ENCODE data around the gene MAML2.
A peak's percentile ranks its signal among the peaks of the same experiment; 100 is the strongest.

Gene MAML2

GRCh38 chr11:96246718-96247552 is 96.1 kb downstream of the MAML2 start:
- H3K27ac ChIP-seq, result peak overlapping the region; percentile 62
- H3K36me3 ChIP-seq, result no peaks in the 10 kb centered on the region
- peaks cover 43 to 44% of the 10 kb centered on the region in 2 experiments for H3K4me1 ChIP-seq (ENCODE audit: control insufficient read depth in 1 of 2, insufficient read depth in 1 of 2, low read depth in 1 of 2, low read length in 1 of 2)
- no peak overlapping the region for H3K4me3 ChIP-seq (ENCODE audit: low read depth in 1 of 2, low read length in 1 of 2)
- H3K9me3 ChIP-seq, result no peaks in the 10 kb centered on the region
- TF ChIP-seq CTCF (IDR thresholded peaks at IDR 0.05), result no peak
- no peaks in the 10 kb centered on the region for H3K27me3 ChIP-seq

- Histone ChIP-seq H3K27me3 (no peaks in the 10 kb centered on the region), H3K36me3 (no peaks in the 10 kb centered on the region), H3K27ac (peak overlapping the region; percentile 92), H3K4me3 (ENCODE audit: low read depth in 1 of 2, low read length in 1 of 2) (peak overlapping the region; percentile 61 to 71), H3K9me3 (no peaks in the 10 kb centered on the region), H3K4me1 (ENCODE audit: control insufficient read depth in 1 of 2, insufficient read depth in 1 of 2, low read depth in 1 of 2, low read length in 1 of 2) (peaks cover 53 to 54% of the 10 kb centered on the region in 2 experiments)
- TF ChIP-seq CTCF (IDR thresholded peaks at IDR 0.05), result no peak
Observed at GRCh38 chr11:96242971-96243647, 99.9 kb downstream of the MAML2 start.

- H3K9me3 ChIP-seq, result no peaks in the 10 kb centered on the region
- peak overlapping the region; percentile 92 for H3K27ac ChIP-seq
- no peaks in the 10 kb centered on the region for H3K36me3 ChIP-seq
- no peak for TF ChIP-seq CTCF (IDR thresholded peaks at IDR 0.05)
- peak overlapping the region; percentile 61 to 71 for H3K4me3 ChIP-seq (ENCODE audit: low read depth in 1 of 2, low read length in 1 of 2)
- H3K4me1 ChIP-seq (ENCODE audit: control insufficient read depth in 1 of 2, insufficient read depth in 1 of 2, low read depth in 1 of 2, low read length in 1 of 2), result peaks cover 48 to 49% of the 10 kb centered on the region in 2 experiments
- H3K27me3 ChIP-seq, result no peaks in the 10 kb centered on the region
Observed at GRCh38 chr11:96242191-96242847, 100.7 kb downstream of the MAML2 start.

GRCh38 chr11:96241331-96241841 is 101.6 kb downstream of the MAML2 start:
- Histone ChIP-seq H3K27me3 (no peaks in the 10 kb centered on the region), H3K9me3 (no peaks in the 10 kb centered on the region), H3K27ac (peak overlapping the region; percentile 92), H3K4me1 (ENCODE audit: control insufficient read depth in 1 of 2, insufficient read depth in 1 of 2, low read depth in 1 of 2, low read length in 1 of 2) (peaks cover 39% of the 10 kb centered on the region in 2 experiments), H3K4me3 (ENCODE audit: low read depth in 1 of 2, low read length in 1 of 2) (no peak overlapping the region), H3K36me3 (no peaks in the 10 kb centered on the region)
- peak; percentile 40 for TF ChIP-seq CTCF (IDR thresholded peaks at IDR 0.05)

- no peak for TF ChIP-seq CTCF (IDR thresholded peaks at IDR 0.05)
- H3K27me3 ChIP-seq, result no peaks in the 10 kb centered on the region
- H3K36me3 ChIP-seq, result no peaks in the 10 kb centered on the region
- H3K4me3 ChIP-seq (ENCODE audit: low read depth in 1 of 2, low read length in 1 of 2), result no peak overlapping the region
- H3K9me3 ChIP-seq, result no peaks in the 10 kb centered on the region
- H3K27ac ChIP-seq, result no peak overlapping the region
- peaks cover 26% of the 10 kb centered on the region in 2 experiments for H3K4me1 ChIP-seq (ENCODE audit: control insufficient read depth in 1 of 2, insufficient read depth in 1 of 2, low read depth in 1 of 2, low read length in 1 of 2)
Observed at GRCh38 chr11:96238563-96239135, 104.3 kb downstream of the MAML2 start.
